ENCODE results near the gene ITPKB.
"Not testable (repeated sequence)": the region's sequence is repeated elsewhere in the genome, so short reads cannot be mapped to it uniquely, and the experiment has no call there.

The ITPKB gene

GRCh38 chr1:226600254-226600653 is 138.8 kb downstream of the ITPKB start:
- Mint-ChIP-seq H3K4me1 (ENCODE audit: low read depth) (no peaks in the 10 kb centered on the region), H3K4me3 (no peak overlapping the region), H3K9me3 (no peaks in the 10 kb centered on the region), H3K27me3 (no peaks in the 10 kb centered on the region), H3K27ac (no peak overlapping the region), H3K36me3 (ENCODE audit: low read depth) (no peaks in the 10 kb centered on the region)

- no peaks in the 10 kb centered on the region for H3K9me3 Mint-ChIP-seq
- H3K27ac Mint-ChIP-seq, result no peak overlapping the region
- H3K4me3 Mint-ChIP-seq, result no peak overlapping the region
- H3K4me1 Mint-ChIP-seq (ENCODE audit: low read depth), result no peaks in the 10 kb centered on the region
- no peaks in the 10 kb centered on the region for H3K36me3 Mint-ChIP-seq (ENCODE audit: low read depth)
- H3K27me3 Mint-ChIP-seq, result no peaks in the 10 kb centered on the region
These were observed 139.3 kb downstream of the ITPKB start for GRCh38 chr1:226599636-226600238.

GRCh38 chr1:226598955-226599354 is 140.1 kb downstream of the ITPKB start:
- H3K36me3 Mint-ChIP-seq (ENCODE audit: low read depth); H3K9me3 Mint-ChIP-seq; H3K27me3 Mint-ChIP-seq; H3K27ac Mint-ChIP-seq; H3K4me1 Mint-ChIP-seq (ENCODE audit: low read depth); H3K4me3 Mint-ChIP-seq: not testable (repeated sequence)

GRCh38 chr1:226598455-226598849 is 140.6 kb downstream of the ITPKB start:
- no peaks in the 10 kb centered on the region for H3K9me3 Mint-ChIP-seq
- no peaks in the 10 kb centered on the region for H3K36me3 Mint-ChIP-seq (ENCODE audit: low read depth)
- no peak overlapping the region for H3K4me3 Mint-ChIP-seq
- no peaks in the 10 kb centered on the region for H3K4me1 Mint-ChIP-seq (ENCODE audit: low read depth)
- no peak overlapping the region for H3K27ac Mint-ChIP-seq
- no peaks in the 10 kb centered on the region for H3K27me3 Mint-ChIP-seq

- Mint-ChIP-seq H3K36me3 (ENCODE audit: low read depth) (no peaks in the 10 kb centered on the region), H3K4me1 (ENCODE audit: low read depth) (no peaks in the 10 kb centered on the region), H3K27ac (no peak overlapping the region), H3K4me3 (no peak overlapping the region), H3K27me3 (no peaks in the 10 kb centered on the region), H3K9me3 (no peaks in the 10 kb centered on the region)
These were observed 141.2 kb downstream of the ITPKB start for GRCh38 chr1:226597616-226598454.

- H3K4me3 Mint-ChIP-seq, result no peak overlapping the region
- H3K27me3 Mint-ChIP-seq, result no peaks in the 10 kb centered on the region
- no peaks in the 10 kb centered on the region for H3K36me3 Mint-ChIP-seq (ENCODE audit: low read depth)
- H3K27ac Mint-ChIP-seq, result no peak overlapping the region
- H3K9me3 Mint-ChIP-seq, result no peaks in the 10 kb centered on the region
- H3K4me1 Mint-ChIP-seq (ENCODE audit: low read depth), result no peaks in the 10 kb centered on the region
These were observed 142.4 kb downstream of the ITPKB start for GRCh38 chr1:226596531-226597165.

GRCh38 chr1:226593541-226593940 is 145.5 kb downstream of the ITPKB start:
- no peak overlapping the region for H3K27ac Mint-ChIP-seq
- no peaks in the 10 kb centered on the region for H3K4me1 Mint-ChIP-seq (ENCODE audit: low read depth)
- no peaks in the 10 kb centered on the region for H3K36me3 Mint-ChIP-seq (ENCODE audit: low read depth)
- no peaks in the 10 kb centered on the region for H3K9me3 Mint-ChIP-seq
- H3K27me3 Mint-ChIP-seq, result no peaks in the 10 kb centered on the region
- H3K4me3 Mint-ChIP-seq, result no peak overlapping the region

- Mint-ChIP-seq H3K9me3 (no peaks in the 10 kb centered on the region), H3K4me1 (ENCODE audit: low read depth) (no peaks in the 10 kb centered on the region), H3K36me3 (ENCODE audit: low read depth) (no peaks in the 10 kb centered on the region), H3K4me3 (no peak overlapping the region), H3K27ac (no peak overlapping the region), H3K27me3 (no peaks in the 10 kb centered on the region)
These were observed 148.5 kb downstream of the ITPKB start for GRCh38 chr1:226590614-226591013.

GRCh38 chr1:226589008-226589733 is 149.9 kb downstream of the ITPKB start:
- no peaks in the 10 kb centered on the region for H3K36me3 Mint-ChIP-seq (ENCODE audit: low read depth)
- no peak overlapping the region for H3K27ac Mint-ChIP-seq
- H3K9me3 Mint-ChIP-seq, result no peaks in the 10 kb centered on the region
- H3K4me1 Mint-ChIP-seq (ENCODE audit: low read depth), result no peaks in the 10 kb centered on the region
- H3K4me3 Mint-ChIP-seq, result no peak overlapping the region
- H3K27me3 Mint-ChIP-seq, result no peaks in the 10 kb centered on the region

- Mint-ChIP-seq H3K4me3 (no peak overlapping the region), H3K27me3 (no peaks in the 10 kb centered on the region), H3K36me3 (ENCODE audit: low read depth) (no peaks in the 10 kb centered on the region), H3K4me1 (ENCODE audit: low read depth) (no peaks in the 10 kb centered on the region), H3K9me3 (no peaks in the 10 kb centered on the region), H3K27ac (no peak overlapping the region)
These were observed 150.6 kb downstream of the ITPKB start for GRCh38 chr1:226588484-226588883.

GRCh38 chr1:226586650-226587422 is 152.2 kb downstream of the ITPKB start:
- H3K9me3 Mint-ChIP-seq, result no peaks in the 10 kb centered on the region
- no peak overlapping the region for H3K4me3 Mint-ChIP-seq
- no peaks in the 10 kb centered on the region for H3K36me3 Mint-ChIP-seq (ENCODE audit: low read depth)
- no peak overlapping the region for H3K27ac Mint-ChIP-seq
- no peaks in the 10 kb centered on the region for H3K27me3 Mint-ChIP-seq
- H3K4me1 Mint-ChIP-seq (ENCODE audit: low read depth), result no peaks in the 10 kb centered on the region

- Mint-ChIP-seq H3K4me3 (no peak overlapping the region), H3K4me1 (ENCODE audit: low read depth) (no peaks in the 10 kb centered on the region), H3K9me3 (no peaks in the 10 kb centered on the region), H3K27me3 (no peaks in the 10 kb centered on the region), H3K27ac (no peak overlapping the region), H3K36me3 (ENCODE audit: low read depth) (no peaks in the 10 kb centered on the region)
These were observed 153.0 kb downstream of the ITPKB start for GRCh38 chr1:226586116-226586515.

GRCh38 chr1:226584164-226584563 is 154.9 kb downstream of the ITPKB start:
- H3K4me3 Mint-ChIP-seq, result no peak overlapping the region
- H3K36me3 Mint-ChIP-seq (ENCODE audit: low read depth), result no peaks in the 10 kb centered on the region
- no peaks in the 10 kb centered on the region for H3K9me3 Mint-ChIP-seq
- no peaks in the 10 kb centered on the region for H3K4me1 Mint-ChIP-seq (ENCODE audit: low read depth)
- no peak overlapping the region for H3K27ac Mint-ChIP-seq
- no peaks in the 10 kb centered on the region for H3K27me3 Mint-ChIP-seq

GRCh38 chr1:226582966-226583365 is 156.1 kb downstream of the ITPKB start:
- H3K36me3 Mint-ChIP-seq (ENCODE audit: low read depth), result no peaks in the 10 kb centered on the region
- H3K27ac Mint-ChIP-seq, result no peak overlapping the region
- H3K27me3 Mint-ChIP-seq, result no peaks in the 10 kb centered on the region

More at GRCh38 chr1:226582966-226583365, 156.1 kb downstream of the ITPKB start:
- Mint-ChIP-seq H3K4me1 (ENCODE audit: low read depth) (no peaks in the 10 kb centered on the region), H3K9me3 (no peaks in the 10 kb centered on the region), H3K4me3 (no peak overlapping the region)

All from stimulated activated naive CD8-positive, alpha-beta T cell treated with anti-CD3 and anti-CD28 coated beads, Interleukin-15, Interleukin-2, amounts not matched to agents 100 ng/mL and 50 ng/mL, for 24 hours (primary cell).